A549 (cell line): ENCODE measurements around the gene LOXL1.

ENCODE experiments used
- CTCF ChIP-seq: fragments of >200 bp; sonication (Bioruptor Twin); formaldehyde crosslinking; IDR thresholded peaks from 3 replicates; pipeline ENCODE4 v1.5.1; 2016
- NFE2L2 ChIP-seq: fragments of 150-350 bp; conservative IDR thresholded peaks from 2 replicates; pipeline ENCODE4 v1.6.1; 2014; ENCODE audit warnings: low read length
- POLR2AphosphoS2 ChIP-seq: conservative IDR thresholded peaks from 2 replicates; pipeline ENCODE4 v1.6.1; 2012; ENCODE audit warnings: low read length, improper control_type of control experiment, inconsistent platforms

GRCh38 chr15:73907035-73907408, 19.2 kb upstream of the LOXL1 start:
- no peak for TF ChIP-seq CTCF
- no peak for TF ChIP-seq NFE2L2
- no peak for TF ChIP-seq POLR2AphosphoS2
